C4-2B (cell line): ENCODE measurements around the gene FBXO34.

ENCODE experiments used
- CTCF ChIP-seq: fragments of 450-650 bp; conservative IDR thresholded peaks from 2 replicates; pipeline ENCODE4 v1.5.1; 2017; ENCODE audit warnings: mild to moderate bottlenecking
- ZFX ChIP-seq: fragments of 450-650 bp; IDR thresholded peaks from 2 replicates; pipeline ENCODE4 v1.6.1; 2017

- TF ChIP-seq CTCF (peak; percentile 86), ZFX (no peak)
Observed at GRCh38 chr14:55245657-55246268, 25.5 kb upstream of the FBXO34 start.
